HepG2 (cell line): Measurements from ENCODE around the gene TASP1. TPM values are rescaled to one million over a fixed set of nuclear protein-coding genes. Genes with fewer than 3 reads are reported as not detected.

Source experiments
- AKNA ChIP-seq: sonication (generic); formaldehyde crosslinking; IDR thresholded peaks from 2 replicates; pipeline ENCODE4 v1.4.0; 2020; ENCODE audit warnings: missing genetic modification reagents, borderline replicate concordance
- E2F2 ChIP-seq: sonication (generic); formaldehyde crosslinking; IDR thresholded peaks from 2 replicates; pipeline ENCODE4 v1.4.0; 2020; ENCODE audit warnings: missing genetic modification reagents, borderline replicate concordance
- FOSL1 ChIP-seq: sonication (generic); formaldehyde crosslinking; IDR thresholded peaks from 2 replicates; pipeline ENCODE4 v1.9.0; 2021; ENCODE audit warnings: missing genetic modification reagents, borderline replicate concordance
- NCOA5 ChIP-seq: sonication (generic); formaldehyde crosslinking; IDR thresholded peaks from 2 replicates; pipeline ENCODE4 v1.4.0; 2020; ENCODE audit warnings: missing genetic modification reagents
- POLR2A ChIP-seq, 2 experiments: IDR thresholded peaks; 2 replicates each; pipeline ENCODE4 v1.6.1; 2011; ENCODE audit warnings: low read depth in 2 of 2, low read length in 2 of 2, mild to moderate bottlenecking in 1 of 2, moderate library complexity in 1 of 2; ENCODE audit not compliant: insufficient read depth in 1 of 2
- PRPF4 ChIP-seq: fragments of 200-400 bp; formaldehyde crosslinking; IDR thresholded peaks from 2 replicates; pipeline ENCODE4 v1.6.1; 2016; ENCODE audit warnings: low read length, low read depth; ENCODE audit not compliant: poor library complexity, severe bottlenecking
- SKI ChIP-seq: fragments of 450-650 bp; IDR thresholded peaks from one replicate; pipeline ENCODE4 v1.6.1; 2018; ENCODE audit warnings: mild to moderate bottlenecking; ENCODE audit not compliant: partially characterized antibody
- ZFX ChIP-seq: sonication (generic); formaldehyde crosslinking; IDR thresholded peaks from 2 replicates; pipeline ENCODE4 v1.4.0; 2020; ENCODE audit warnings: mild to moderate bottlenecking, low read depth, missing genetic modification reagents, moderate library complexity
- ZMYM3 ChIP-seq: sonication (generic); formaldehyde crosslinking; IDR thresholded peaks from 2 replicates; pipeline ENCODE4 v1.5.1; 2020; ENCODE audit warnings: mild to moderate bottlenecking, missing genetic modification reagents
- ZNF512 ChIP-seq: sonication (generic); formaldehyde crosslinking; IDR thresholded peaks from 2 replicates; pipeline ENCODE4 v1.4.0; 2020; ENCODE audit warnings: mild to moderate bottlenecking, missing genetic modification reagents
- polyA plus RNA-seq, 8 experiments: library from polyadenylated mRNA; depleted of rRNA in 3 of 8; stranded (reverse) in 7 of 8; unstranded in 1 of 8; fragments of >200 nt; fragmentation: Illumina TruSeq in 4 of 8; extraction: Trizol in 4 of 8; gene quantifications; 2 replicates each; pipeline versions ENCODE4 v1.2.1 to v1.2.3, GENCODE V29; 2011 to 2016; ENCODE audit warnings: low read depth in 4 of 8, missing spikeins in 1 of 8, mixed read lengths in 1 of 8; ENCODE audit not compliant: insufficient read depth in 1 of 8
- total RNA-seq, 5 experiments: library from RNA; depleted of rRNA; stranded (reverse); fragments of >200 nt; fragmentation: Illumina TruSeq; extraction: Trizol; gene quantifications; 2 replicates each; pipeline ENCODE4 v1.2.3, GENCODE V29; 2016; ENCODE audit warnings: low read depth in 1 of 5

The TASP1 gene
- total and polyA plus RNA-seq, 2 of the 13 experiments (the other 11 are each of a cell fraction or from before 2014, with no cell fraction given) = 10.0 to 25.2 TPM

GRCh38 chr20:13422637-13423036, 216.1 kb downstream of the TASP1 start (continued):
- TF ChIP-seq AKNA (CRISPR knock-in tag) = no peak
- TF ChIP-seq ZFX (CRISPR knock-in tag) = 0 out of 2 replicates have a peak, but pooled peaks have one; percentile 29
- TF ChIP-seq ZMYM3 (CRISPR knock-in tag) = no peak
- TF ChIP-seq NCOA5 (CRISPR knock-in tag) = no peak
- TF ChIP-seq FOSL1 (CRISPR knock-in tag) = 0 out of 2 replicates have a peak, but pooled peaks have one; percentile 37
- no peak for TF ChIP-seq SKI
- TF ChIP-seq POLR2A (IDR thresholded peaks at IDR 0.05; ENCODE audit: insufficient read depth in 1 of 2, low read depth in 2 of 2, low read length in 2 of 2) = no peak
- no peak for TF ChIP-seq ZNF512
- no peak for TF ChIP-seq PRPF4
- TF ChIP-seq E2F2 = no peak
